HG03064 (cell line): Measurements from ENCODE around the gene CTSD.

Experiments
- ATAC-seq: cut with Tn5 transposase; IDR thresholded peaks from one replicate; pipeline ENCODE4 v1.9.1; 2021; ENCODE audit warnings: low read depth; ENCODE audit not compliant: unreplicated experiment

CTSD gene

DNA sequence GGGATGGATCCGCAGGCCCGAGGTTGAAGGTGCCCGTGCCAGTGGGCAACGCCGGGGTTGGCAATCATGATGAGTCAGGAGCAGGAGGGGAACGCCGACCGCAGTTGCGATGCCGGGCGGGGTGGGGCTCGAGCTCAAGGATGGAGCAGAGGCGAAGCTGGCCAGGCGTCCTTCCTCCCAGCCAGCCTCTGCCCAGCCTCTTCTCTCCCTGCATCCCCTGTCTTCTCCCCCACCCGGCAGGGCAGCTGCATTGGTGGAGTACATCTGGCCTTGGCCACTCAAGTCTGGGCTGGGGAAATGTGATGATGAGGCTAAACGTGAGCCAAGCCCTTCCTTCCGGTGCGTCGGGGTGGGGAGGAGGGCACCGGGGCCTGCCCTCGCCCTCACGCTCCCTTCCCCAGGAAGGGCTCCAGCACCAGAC, 17.2 kb downstream of the CTSD start:
- ATAC-seq = no peak

DNA sequence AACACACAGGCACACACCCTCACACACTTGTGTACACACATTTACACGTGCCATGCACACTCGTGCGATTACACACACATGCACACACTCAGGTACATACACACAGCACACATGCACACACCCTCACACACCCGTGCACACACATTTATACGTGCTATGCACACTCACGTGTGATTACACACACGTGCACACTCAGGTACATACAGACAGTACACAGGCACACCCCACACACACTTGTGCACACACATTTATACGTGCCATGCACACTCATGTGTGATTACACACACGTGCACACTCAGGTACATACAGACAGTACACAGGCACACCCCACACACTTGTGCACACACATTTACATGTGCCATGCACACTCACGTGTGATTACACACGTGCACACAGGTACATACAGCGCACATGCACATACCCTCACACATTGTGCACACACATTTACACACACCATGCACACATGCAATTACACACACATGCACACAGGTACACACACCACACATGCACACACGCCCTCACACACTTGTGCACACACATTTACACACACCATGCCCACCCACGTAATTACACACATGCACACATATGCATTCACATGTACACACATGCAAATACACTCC, 17.9 kb downstream of the CTSD start:
- no peak for ATAC-seq

DNA sequence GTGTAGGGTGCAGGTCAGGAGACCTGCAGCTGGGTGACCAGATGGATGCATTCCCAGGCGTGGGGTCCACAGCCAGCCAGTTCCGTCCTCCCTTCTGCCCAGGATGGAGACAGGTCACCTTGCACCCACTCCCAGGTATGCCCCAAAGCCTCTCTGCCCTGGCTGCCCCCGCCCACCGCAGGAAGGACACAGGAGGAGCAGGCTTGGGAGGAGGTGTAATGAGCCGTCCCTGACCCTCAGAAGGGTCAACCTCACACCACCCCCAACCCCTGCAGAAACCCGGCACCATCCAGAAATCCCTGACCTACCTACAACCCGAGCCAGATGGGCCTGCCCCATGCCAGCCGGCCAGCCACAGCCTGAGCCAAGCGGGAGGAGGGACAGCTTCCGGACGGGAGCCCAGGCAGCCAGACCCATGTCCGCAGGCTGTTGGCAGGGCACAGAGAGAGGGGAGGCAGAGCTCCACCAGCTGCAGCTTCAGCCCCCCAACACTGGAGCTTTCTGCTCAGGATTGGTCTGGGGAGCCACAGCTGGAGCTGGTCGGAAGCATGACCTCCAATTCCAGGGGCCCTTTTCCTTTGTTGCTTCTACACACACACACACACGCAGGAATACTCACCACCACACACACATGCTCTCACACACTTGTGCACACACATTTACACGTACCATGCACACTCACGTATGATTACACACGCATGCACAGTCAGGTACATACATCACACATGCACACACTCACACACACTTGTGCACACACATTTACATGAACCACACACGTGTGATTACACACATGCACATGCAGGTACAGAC, 18.6 kb downstream of the CTSD start:
- ATAC-seq = no peak

DNA sequence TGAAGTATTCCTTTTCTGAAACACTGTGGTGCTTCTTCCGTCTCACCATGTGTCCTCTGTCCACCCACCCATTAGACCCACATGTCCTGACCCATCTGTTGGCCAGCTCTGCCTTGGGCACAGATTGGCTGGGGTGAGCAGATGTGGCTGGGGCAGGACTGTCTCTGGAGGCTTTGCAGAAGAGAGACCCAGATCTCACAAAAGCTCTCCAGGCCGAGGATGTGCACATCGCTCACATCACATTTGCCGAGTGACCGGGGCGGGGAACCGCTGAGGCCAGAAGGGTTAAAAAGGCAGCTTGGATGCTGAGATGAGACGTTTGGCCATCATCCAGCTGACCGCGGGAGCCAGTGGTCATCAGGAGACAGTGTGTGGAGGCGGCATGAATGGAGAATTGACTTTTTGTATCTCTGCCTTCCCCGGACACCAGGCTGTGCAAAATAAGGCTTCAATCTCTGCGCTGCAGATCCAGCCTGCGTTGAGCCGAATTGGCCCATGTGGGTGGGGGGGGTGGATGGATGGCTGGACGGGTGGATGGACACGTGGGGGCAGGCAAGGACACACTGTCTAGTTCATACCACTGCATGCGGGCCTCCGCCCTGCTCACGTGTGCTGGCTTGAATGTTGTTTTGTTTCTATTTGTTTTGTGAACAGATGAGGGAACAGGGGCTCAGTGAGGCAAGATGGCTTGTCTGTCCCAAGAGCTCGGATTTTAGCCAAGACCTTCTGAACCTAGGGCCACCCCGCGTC, 19.4 kb downstream of the CTSD start:
- no peak for ATAC-seq

DNA sequence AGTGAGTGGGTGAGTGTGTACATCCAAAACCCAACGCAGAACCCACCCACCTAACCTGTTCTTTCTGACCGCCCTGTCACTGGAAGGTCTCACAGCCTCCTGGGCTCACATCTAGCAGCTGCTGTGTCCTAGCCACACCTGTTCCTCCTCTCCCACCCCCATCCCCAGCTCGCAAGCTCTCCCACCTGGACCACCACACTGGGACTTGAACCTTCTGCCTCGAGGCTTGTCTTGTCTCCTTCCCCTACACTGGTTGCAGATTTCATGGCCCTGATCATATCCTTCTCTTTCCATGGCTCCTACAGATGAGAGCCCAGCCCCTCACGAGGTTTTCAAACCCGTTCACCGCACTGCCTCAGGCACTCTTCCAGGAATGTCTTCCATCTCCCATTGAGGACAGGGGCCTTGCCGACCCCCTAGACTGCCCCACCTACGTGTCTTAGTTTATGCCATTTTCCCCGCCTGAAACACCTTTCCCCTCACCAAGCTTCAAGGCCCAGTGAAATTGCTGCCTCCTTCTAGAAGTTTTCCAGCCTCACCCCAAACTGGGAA, 20.1 kb downstream of the CTSD start:
- ATAC-seq = no peak

DNA sequence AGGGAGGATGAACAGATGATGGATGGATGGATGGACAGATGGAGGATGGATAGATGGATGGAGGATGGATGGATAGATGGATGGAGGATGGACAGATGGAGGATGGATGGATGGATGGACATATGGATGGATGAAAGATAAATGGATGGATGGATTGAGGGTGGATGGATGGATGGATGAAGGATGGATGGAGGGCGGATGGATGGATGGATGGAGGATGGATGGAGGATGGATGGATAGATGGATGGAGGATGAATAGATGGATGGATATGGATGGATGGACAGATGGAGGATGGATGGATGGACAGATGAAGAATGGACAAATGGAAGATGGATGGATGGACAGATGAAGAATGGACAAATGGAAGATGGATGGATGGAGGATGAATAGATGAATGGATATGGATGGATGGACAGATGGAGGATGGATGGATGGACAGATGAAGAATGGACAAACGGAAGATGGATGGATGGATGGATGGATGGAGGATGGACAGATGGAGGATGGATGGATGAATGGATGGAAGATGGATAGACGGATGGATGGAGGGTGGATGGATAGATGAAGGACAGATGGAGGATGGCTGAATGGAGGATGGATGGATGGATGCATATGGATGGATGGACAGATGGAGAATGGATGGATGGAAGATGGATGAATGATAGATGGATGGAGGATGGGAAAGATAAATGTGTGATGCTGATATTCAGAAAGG, 20.7 kb downstream of the CTSD start:
- no peak for ATAC-seq

DNA sequence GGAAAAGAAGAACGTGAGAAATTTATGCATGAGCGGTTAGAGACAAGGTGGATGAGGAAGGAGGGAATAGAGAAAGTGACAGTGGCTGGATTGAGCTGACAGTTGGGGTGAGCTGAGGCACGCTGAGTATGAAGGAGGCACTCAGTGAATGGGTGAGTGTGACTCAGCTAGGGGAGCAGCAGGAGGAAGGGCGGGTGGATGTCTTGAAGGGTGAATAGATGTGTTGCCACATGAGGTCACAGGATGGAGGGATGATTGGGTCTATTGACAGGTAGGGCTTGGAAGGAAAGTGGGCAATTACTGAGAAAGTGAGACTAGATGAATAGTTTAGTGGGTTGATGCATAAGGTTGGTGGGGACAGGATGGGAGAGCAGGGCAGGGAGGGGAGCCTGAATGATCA, 21.4 kb downstream of the CTSD start:
- no peak for ATAC-seq

DNA sequence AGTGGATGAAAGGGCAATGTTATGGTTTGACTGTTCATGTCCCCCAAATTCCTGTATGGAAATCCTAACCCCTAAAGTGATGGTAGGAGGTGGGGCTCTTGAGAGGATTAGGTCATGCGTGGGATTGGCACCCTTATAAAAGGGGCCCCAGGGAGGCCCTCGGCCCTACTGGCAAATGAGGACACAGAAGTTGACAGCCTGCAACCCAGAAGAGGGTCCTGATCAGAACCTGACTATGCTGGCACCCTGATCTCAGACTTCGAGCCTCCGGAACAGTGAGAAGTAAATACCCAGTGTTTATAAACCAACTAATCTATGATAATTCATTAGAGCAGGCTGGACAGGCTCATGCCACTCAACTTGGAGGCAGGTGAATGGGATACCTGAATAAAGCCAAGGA, 22.0 kb downstream of the CTSD start:
- no peak for ATAC-seq

DNA sequence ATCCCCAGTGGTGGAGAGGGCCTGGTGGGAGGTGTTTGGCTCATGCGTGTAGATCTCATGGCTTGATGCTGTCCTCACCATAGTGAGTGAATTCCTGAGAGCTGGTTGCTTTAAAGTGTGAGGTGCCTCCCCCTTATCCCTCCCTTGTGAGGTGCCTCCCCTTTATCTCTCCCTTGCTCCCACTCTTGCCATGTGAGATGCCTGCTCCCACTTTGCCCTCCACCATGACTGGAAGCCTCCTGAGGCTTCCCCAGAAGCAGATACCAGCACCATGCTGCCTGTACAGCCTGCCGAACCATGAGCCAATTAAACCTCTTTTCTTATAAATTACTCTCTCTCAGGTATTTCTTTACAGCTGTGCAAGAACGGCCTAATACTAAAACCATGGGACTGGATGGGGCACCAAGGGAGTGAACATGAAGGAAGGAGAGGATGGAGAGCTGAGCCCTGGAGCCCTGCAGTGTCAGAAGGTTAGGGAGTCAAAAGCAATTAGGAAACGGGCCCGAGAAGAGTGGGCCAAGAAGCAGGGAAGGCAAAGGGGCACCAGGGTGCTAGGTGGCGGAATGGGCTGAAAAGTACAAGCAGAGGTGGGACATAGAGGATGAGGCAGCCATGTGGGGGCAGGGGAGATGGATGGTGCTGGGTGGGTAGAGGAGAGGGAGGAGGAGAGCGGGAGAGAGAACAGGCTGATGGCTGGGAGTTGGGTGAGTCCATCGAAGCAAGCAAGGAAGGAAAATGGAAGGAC, 22.8 kb downstream of the CTSD start:
- no peak for ATAC-seq

DNA sequence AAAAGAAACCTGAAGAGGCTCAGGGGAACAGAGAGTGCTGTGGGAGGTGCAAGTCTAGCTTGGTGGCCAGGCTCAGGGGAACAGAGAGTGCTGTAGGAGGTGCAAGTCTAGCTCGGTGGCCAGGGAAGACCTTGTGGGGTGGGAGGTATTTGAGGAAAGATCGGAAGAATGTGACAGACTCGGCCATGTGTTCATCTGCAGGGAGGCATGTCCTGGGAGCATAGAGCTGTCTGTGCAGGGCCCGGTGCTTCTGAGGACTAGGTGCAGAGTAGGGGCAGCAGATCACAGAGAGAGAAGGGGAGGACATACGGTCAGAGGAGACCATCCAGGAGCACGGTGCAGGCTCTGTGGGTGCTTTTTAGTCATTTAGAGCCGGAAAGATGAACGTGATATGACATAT, 24.2 kb downstream of the CTSD start:
- no peak for ATAC-seq

DNA sequence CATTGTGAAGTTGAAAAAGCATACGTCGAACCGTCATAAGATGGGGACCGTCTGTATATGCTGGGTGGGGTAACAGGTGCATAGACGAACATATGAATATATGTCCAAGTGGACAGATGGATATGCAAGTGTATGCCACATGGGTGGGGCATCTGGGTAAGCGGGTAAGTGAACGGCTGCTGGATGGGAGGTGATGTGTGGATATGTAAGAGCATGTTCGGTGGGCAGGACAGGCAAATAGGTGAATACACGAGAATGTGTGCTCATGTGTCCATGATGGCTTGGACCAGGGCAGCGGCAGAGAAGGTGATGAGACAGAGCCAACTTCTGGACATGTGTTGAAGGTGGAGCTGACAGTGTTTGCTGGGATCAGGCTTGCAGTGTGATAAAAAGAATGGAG, 25.3 kb downstream of the CTSD start:
- ATAC-seq = no peak

DNA sequence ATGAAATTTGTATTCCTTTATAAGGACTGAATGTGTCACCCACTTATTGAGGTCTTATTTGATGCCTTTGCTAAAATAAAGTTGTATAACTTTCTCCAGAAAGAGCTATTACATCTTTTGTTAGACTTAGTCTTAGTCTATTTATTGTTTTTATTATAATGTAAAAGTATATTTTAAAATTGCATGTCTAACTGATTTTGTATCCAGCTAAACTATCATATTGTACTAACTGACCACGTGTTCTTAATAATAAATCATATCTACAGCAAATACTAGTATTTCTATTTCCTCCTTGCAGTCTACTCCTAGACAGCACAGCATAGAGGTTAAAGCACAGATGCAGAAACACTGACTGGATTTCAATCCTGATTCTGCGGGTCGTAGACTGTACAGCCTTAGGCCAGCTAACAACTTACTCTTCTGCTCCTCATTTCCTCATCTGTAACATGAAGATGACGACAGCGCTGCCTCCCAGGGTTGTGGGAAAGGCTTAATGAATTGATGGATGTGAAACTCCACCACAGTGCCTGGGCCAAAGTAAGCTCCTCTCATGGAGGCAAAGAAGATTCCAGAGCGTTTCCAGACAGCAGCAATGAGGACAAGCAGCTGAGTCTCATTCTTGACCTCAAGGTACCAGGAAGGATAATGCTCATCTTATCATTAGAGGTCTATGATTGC, 26.5 kb downstream of the CTSD start:
- no peak for ATAC-seq

DNA sequence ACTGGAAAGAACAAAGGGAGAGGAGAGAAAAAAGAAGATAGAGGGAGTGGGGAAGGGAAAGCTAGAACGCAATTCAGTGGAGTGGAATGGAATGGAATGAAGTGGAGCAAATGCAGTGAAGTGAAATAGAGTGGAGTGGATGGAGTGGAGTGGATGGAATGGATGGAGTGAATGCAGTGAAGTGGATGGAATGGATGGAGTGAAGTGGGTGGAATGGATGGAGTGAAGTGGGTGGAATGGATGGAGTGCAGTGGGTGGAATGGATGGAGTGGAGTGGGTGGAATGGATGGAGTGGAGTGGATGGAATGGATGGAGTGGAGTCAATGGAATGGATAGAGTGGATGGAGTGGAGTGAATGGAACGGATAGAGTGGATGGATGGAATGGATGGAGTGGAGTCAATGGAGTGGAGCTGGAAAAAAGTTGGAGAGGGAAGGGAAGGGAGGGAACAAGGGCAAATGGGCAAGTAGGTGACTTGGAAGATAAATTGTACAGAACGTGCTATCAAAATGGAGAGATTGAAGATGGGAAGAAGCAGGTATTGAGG, 27.2 kb downstream of the CTSD start:
- no peak for ATAC-seq

DNA sequence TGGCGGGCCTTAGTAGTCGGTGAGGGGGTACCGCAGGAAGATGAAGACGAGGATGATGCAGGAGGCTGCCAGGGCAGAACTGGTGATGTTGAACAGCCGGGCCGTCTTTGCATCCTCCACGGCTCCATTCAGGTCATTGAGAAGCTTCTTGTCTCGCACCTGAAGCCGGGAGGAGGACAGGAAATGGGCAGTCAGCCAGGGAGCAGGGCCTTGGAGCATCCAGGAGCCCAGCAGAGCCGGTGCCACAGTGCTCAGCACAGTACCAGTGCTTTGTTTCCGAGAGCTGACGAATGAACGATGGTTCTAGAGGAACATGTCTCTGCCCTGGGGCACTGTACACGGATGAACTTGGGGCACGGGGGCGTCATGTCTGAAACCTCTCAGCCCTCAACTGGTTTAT, 28.5 kb downstream of the CTSD start:
- ATAC-seq = no peak

DNA sequence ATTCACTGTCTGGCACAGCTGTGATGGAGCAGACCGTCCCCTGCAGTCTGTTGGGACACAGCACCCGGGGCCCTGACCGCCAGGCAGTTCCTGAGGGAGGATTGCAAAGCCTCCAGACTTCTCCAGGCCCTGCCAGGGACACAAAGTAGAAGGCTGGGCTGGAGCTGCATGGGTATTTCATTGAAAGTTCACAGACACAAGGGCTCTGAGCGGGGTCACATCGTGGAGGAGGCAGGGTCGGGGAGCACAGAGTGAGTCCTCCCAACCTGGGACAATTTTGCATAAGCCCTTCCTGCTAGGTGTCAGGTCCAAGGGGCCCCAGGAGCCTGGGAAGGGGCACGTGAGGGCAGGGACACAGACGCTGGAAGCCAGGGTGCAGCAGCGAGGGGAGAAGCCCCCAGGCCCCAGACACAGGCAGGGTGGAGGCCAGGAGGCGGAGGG, 29.1 kb downstream of the CTSD start:
- ATAC-seq = no peak

DNA sequence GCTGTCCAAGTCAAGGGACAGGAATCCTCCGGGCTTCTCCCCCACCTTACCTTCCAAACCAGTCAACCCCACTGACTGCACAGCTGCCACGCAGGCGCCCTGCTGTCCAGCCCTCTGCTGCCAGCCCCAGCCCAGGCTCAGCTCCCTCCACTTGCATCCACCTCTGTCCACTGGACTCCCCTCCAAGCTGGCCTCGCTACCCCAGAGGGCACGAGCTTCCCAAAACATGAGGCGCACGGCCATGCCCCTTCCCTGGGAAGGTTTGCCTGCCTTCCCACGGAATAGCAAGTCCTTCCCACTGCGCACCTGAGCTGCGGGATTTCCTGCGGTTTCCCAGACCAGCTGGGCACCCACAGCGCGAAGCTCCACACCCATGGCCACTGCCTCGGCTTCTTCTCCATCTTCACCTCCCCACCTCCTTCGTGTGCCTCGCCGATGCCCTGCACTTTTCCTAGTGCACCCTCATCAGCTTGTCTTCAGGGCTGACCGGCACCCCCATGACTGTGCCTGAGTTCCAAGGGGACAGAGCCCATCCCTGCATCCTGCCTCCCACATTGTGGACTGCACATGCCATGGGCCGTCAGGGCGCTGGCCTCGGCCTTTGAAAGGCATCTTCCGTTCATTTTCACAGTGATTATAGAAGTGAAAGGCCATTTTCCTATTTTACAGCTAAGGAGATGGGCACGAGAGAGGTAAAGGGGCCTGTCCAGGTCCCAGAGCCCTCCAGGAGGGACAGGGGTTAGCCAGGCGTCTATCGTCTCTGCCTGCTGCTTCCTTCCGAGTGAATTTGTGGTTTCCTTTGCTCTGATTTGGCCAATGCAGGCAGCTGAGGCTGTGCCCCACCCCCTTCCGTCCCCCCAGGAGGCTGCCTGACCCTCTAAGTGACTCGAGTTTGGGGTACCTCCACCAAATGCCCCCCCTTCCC, 29.7 kb downstream of the CTSD start:
- ATAC-seq = no peak

DNA sequence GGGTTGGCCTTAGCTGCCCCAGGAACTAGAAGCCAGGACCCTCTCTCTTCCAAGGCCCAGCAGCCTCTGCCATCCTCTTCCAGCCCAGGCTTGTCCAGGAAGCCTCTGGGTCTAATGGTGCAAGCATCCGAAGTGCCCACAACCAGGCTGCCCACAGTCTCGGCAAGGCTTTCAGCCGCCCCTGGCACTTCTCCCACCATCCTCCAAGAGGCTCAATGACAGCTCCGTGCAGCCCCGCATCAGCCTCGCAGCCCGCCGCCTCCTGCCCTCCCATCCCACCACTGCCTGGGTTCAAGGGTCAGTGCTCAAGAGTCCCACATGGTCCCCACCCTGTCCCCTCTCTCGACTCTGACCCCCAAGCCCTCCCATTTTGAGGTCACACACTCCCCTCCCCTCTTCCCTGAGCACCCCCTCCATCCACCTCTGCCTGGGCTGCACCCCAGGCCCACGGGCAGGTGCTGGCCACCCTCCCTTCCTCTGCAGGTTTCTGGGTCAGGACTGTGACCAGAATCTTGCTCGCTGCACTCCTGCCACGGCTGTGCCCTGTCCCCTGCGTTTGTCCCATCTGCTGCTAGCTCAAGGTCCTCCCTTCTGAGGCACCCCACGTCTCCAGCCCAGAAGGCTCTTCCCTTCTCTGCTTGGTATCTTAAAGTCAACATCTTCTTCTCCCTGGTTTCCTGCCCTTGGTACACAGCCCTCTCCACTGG, 30.6 kb downstream of the CTSD start:
- ATAC-seq = no peak
